ENCODE data around the gene RBFOX2. TPM values are rescaled to one million over a fixed set of nuclear protein-coding genes. Genes with fewer than 3 reads are reported as not detected.
A peak's percentile ranks its signal among the peaks of the same experiment; 100 is the strongest.

The RBFOX2 gene
- polyA plus RNA-seq, 1 of the 3 experiments (the other 2 are of a cell fraction): 115 TPM

DNA sequence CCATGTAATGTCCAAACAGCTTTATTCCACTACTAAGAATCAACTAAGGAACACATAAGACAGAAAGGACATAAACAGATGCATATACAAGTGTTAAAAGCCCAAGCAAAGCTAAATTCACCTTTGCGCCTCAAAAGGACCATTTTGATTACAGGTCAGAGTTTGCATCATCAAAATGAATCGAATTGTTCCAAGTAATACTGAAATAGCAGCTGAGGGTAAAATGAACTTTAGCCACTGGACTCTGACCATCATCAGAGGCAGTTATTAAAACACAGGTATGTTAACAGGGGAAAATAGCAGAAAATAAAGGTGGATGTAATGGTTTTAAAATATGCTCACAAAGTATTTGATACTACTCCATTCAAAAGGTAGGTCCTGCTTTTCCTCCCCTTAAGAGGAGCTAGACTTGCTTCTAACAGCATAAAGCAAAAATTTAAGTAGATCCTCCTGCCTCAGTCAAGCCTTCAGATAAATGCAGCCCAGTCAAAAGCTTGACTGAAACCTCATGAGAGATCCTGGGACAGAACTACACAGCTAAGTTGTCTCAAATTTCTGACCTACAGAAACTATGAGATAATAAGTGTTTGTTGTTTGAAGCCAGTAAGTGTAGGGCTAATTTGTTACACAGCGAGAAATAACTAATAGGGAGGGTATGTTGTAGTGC lies 35.4 kb downstream of the RBFOX2 start (continued):
- TF ChIP-seq POLR2AphosphoS5 (IDR thresholded peaks at IDR 0.05; ENCODE audit: low read depth, low read length) (no peak), EP300 (IDR thresholded peaks at IDR 0.05; ENCODE audit: borderline replicate concordance in 1 of 2, low read depth in 1 of 2, low read length in 1 of 2) (no peak)

- H3K27ac ChIP-seq (ENCODE audit: low read depth in 2 of 2, low read length in 1 of 2): peak overlapping the region; percentile 4 to 34; a peak in 3 of 4 replicates
- H2AFZ ChIP-seq (ENCODE audit: low read depth): no peak overlapping the region
- peaks cover 11% of the 10 kb centered on the region for H4K20me1 ChIP-seq (ENCODE audit: insufficient read depth)
- no peak overlapping the region for H3K9ac ChIP-seq
- H3K4me1 ChIP-seq (ENCODE audit: control insufficient read depth in 1 of 2, insufficient read depth in 2 of 2, low read depth in 1 of 2, low read length in 1 of 2): peaks cover 36 to 41% of the 10 kb centered on the region in 2 experiments
- WGBS (ENCODE audit: low lambda C conversion rate): 76% methylated on average over 2 of the region's 2 CpGs
- peak overlapping the region; percentile 31; the same call in 1 of the 2 replicates for H3K4me2 ChIP-seq
- TF ChIP-seq TCF12 (IDR thresholded peaks at IDR 0.05): peak; percentile 6; the same call in 1 of the 2 replicates
- TF ChIP-seq MEF2A (IDR thresholded peaks at IDR 0.05; ENCODE audit: borderline replicate concordance, low read depth): no peak
- H3K79me2 ChIP-seq (ENCODE audit: insufficient read depth): peaks cover 89% of the 10 kb centered on the region
- DNase-seq: no peak
- peaks cover 12 to 43% of the 10 kb centered on the region in 2 experiments for H3K36me3 ChIP-seq (replicated peaks in 1 of 2; ENCODE audit: control insufficient read depth in 1 of 2, insufficient read depth in 2 of 2, low read length in 1 of 2)
- no peaks in the 10 kb centered on the region for H3K9me2 ChIP-seq
- H3F3A ChIP-seq (replicated peaks; ENCODE audit: insufficient read depth): peaks cover 29% of the 10 kb centered on the region
- ChIA-PET POLR2A (no interaction called here), CTCF (interaction anchor here (6.2 kb wide), 1 partner anchor 75 kb away, joined by 39 read pairs; no protein-coding TSS in a partner anchor)
- no peaks in the 10 kb centered on the region for H3K9me3 ChIP-seq
- no peaks in the 10 kb centered on the region for H3K27me3 ChIP-seq (ENCODE audit: insufficient read depth)
- no peak overlapping the region for H3K4me3 ChIP-seq (ENCODE audit: low read depth in 2 of 2, low read length in 1 of 2)
Observed at GRCh38 chr22:35991168-35991567, 37.5 kb downstream of the RBFOX2 start.

DNA sequence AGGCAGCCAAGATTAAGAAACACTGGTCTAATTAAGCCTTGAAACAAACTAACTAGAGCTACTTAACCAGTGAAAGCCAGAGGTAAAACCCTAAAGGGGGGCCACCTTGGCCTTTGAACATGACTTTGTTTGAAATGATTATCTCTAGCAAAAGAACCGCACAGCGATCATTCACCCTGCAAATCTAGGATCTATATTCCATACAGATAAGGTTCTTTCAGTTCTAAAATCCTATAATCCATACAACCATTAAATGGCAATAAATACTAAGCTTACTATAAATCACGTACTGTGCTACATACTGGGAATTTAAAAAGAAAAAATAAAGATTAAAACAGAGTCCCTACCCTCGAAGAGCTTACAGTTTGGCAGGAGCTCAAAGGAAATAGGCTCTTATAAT lies 40.6 kb downstream of the RBFOX2 start:
- Histone ChIP-seq H4K20me1 (ENCODE audit: insufficient read depth) (peaks cover 10% of the 10 kb centered on the region; the same call in 1 of the 2 replicates), H3K79me2 (ENCODE audit: insufficient read depth) (peaks cover 95% of the 10 kb centered on the region)
- POLR2A ChIA-PET: interaction anchor here (1.4 kb wide), 1 partner anchor 12 kb away, joined by 3 read pairs; no protein-coding TSS in a partner anchor

GRCh38 chr22:35987487-35987886 lies 41.1 kb downstream of the RBFOX2 start:
- no peak overlapping the region for H2AFZ ChIP-seq (ENCODE audit: low read depth)
- H3K4me2 ChIP-seq: no peak overlapping the region
- H3K27ac ChIP-seq (ENCODE audit: low read depth in 2 of 2, low read length in 1 of 2): peak overlapping the region; percentile 52 to 89; a peak in 2 of 4 replicates
- no peaks in the 10 kb centered on the region for H3K9me2 ChIP-seq
- H3K9me3 ChIP-seq: no peaks in the 10 kb centered on the region
- peaks cover 12% of the 10 kb centered on the region for H3F3A ChIP-seq (replicated peaks; ENCODE audit: insufficient read depth)
- H4K20me1 ChIP-seq (ENCODE audit: insufficient read depth): peaks cover 10% of the 10 kb centered on the region; the same call in 1 of the 2 replicates
- H3K27me3 ChIP-seq (ENCODE audit: insufficient read depth): no peaks in the 10 kb centered on the region
- no peak overlapping the region for H3K9ac ChIP-seq
- H3K79me2 ChIP-seq (ENCODE audit: insufficient read depth): peaks cover 95% of the 10 kb centered on the region
- H3K4me3 ChIP-seq (ENCODE audit: low read depth in 2 of 2, low read length in 1 of 2): no peak overlapping the region
- H3K4me1 ChIP-seq (ENCODE audit: control insufficient read depth in 1 of 2, insufficient read depth in 2 of 2, low read depth in 1 of 2, low read length in 1 of 2): peaks cover 35 to 43% of the 10 kb centered on the region in 2 experiments
- ChIA-PET CTCF (interaction anchor here (0.9 to 6.2 kb wide), 6 partner anchors 18 to 137 kb away, joined by 3 to 39 read pairs (median 4); no protein-coding TSS in a partner anchor), POLR2A (no interaction called here)
- DNase-seq: peak; percentile 18
- peaks cover 19 to 26% of the 10 kb centered on the region in 2 experiments for H3K36me3 ChIP-seq (replicated peaks in 1 of 2; ENCODE audit: control insufficient read depth in 1 of 2, insufficient read depth in 2 of 2, low read length in 1 of 2)
- WGBS (ENCODE audit: low lambda C conversion rate): 45% methylated on average over 1 of the region's 1 CpG
- TF ChIP-seq RXRA (IDR thresholded peaks at IDR 0.05; ENCODE audit: borderline replicate concordance, low read depth) (no peak), FOXJ3 (CRISPR knock-in tag; IDR thresholded peaks at IDR 0.05) (no peak), RAD21 (IDR thresholded peaks at IDR 0.05; ENCODE audit: low read length) (0 out of 2 replicates have a peak, but pooled peaks have one; percentile 4), RFX5 (IDR thresholded peaks at IDR 0.05; ENCODE audit: low read length) (no peak), EZH2phosphoT487 (IDR thresholded peaks at IDR 0.05; ENCODE audit: borderline replicate concordance, low read depth) (no peak), NFIC (IDR thresholded peaks at IDR 0.05; ENCODE audit: borderline replicate concordance) (no peak), EP300 (IDR thresholded peaks at IDR 0.05; ENCODE audit: borderline replicate concordance in 1 of 2, low read depth in 1 of 2, low read length in 1 of 2) (peak in 1 of 2 experiments; percentile 79; a peak in 2 of 4 replicates), TEAD4 (IDR thresholded peaks at IDR 0.05; ENCODE audit: borderline replicate concordance, insufficient read depth) (no peak), TCF12 (IDR thresholded peaks at IDR 0.05) (peak; percentile 44; the same call in 1 of the 2 replicates), YY1 (IDR thresholded peaks at IDR 0.05; ENCODE audit: low read depth) (no peak), REST (IDR thresholded peaks at IDR 0.05; ENCODE audit: low read depth, low read length) (no peak), FOXM1 (IDR thresholded peaks at IDR 0.05; ENCODE audit: low read depth) (no peak), POLR2AphosphoS5 (IDR thresholded peaks at IDR 0.05; ENCODE audit: low read depth, low read length) (no peak)

More for the DNA sequence above, 40.6 kb downstream of the RBFOX2 start:
- peaks cover 35 to 39% of the 10 kb centered on the region in 2 experiments for H3K4me1 ChIP-seq (ENCODE audit: control insufficient read depth in 1 of 2, insufficient read depth in 2 of 2, low read depth in 1 of 2, low read length in 1 of 2)
- H2AFZ ChIP-seq (ENCODE audit: low read depth): no peak overlapping the region
- CTCF ChIA-PET: interaction anchor here (0.6 to 6.2 kb wide), 6 partner anchors 18 to 78 kb away, joined by 3 to 39 read pairs (median 3); no protein-coding TSS in a partner anchor
- no peak for DNase-seq
- H3K36me3 ChIP-seq (replicated peaks in 1 of 2; ENCODE audit: control insufficient read depth in 1 of 2, insufficient read depth in 2 of 2, low read length in 1 of 2): peaks cover 19 to 28% of the 10 kb centered on the region in 2 experiments
- H3K9ac ChIP-seq: no peak overlapping the region
- H3K9me3 ChIP-seq: no peaks in the 10 kb centered on the region
- no peak overlapping the region for H3K4me2 ChIP-seq
- WGBS (ENCODE audit: low lambda C conversion rate): 83% methylated on average over 4 of the region's 4 CpGs
- peaks cover 12% of the 10 kb centered on the region for H3F3A ChIP-seq (replicated peaks; ENCODE audit: insufficient read depth)
- H3K27ac ChIP-seq (ENCODE audit: low read depth in 2 of 2, low read length in 1 of 2): peak overlapping the region in 1 of 2 experiments; percentile 89; a peak in 2 of 4 replicates
- no peaks in the 10 kb centered on the region for H3K27me3 ChIP-seq (ENCODE audit: insufficient read depth)
- H3K9me2 ChIP-seq: no peaks in the 10 kb centered on the region
- TF ChIP-seq GATA2 (CRISPR knock-in tag; IDR thresholded peaks at IDR 0.05) (no peak), TCF12 (IDR thresholded peaks at IDR 0.05) (no peak), CHD2 (IDR thresholded peaks at IDR 0.05; ENCODE audit: low read length, partially characterized antibody) (no peak)
- no peak overlapping the region for H3K4me3 ChIP-seq (ENCODE audit: low read depth in 2 of 2, low read length in 1 of 2)
